DMS79 treated with DMSO at 0.1 percent for 48 hours (cell line): ENCODE data around the gene THRA.

Source experiments
- DNase-seq: peaks from one replicate; lab custom pipeline; 2025; lab: John Stamatoyannopoulos, UW

Gene THRA

GRCh38 chr17:40099619-40100418, 37.1 kb downstream of the THRA start:
- no peak for DNase-seq

GRCh38 chr17:40100419-40100668, 37.6 kb downstream of the THRA start, which contains the start of gene NR1D1:
TSS of gene NR1D1 (minus strand) at chr17:40100589. CDS start at chr17:40100094, 495 bp downstream.
- no peak for DNase-seq

GRCh38 chr17:40100669-40101366, 38.1 kb downstream of the THRA start:
- peak; percentile 90 for DNase-seq

GRCh38 chr17:40101367-40102210, 38.8 kb downstream of the THRA start:
- no peak for DNase-seq

GRCh38 chr17:40103071-40103661, 40.4 kb downstream of the THRA start:
- no peak for DNase-seq

GRCh38 chr17:40103688-40104087, 40.9 kb downstream of the THRA start:
- DNase-seq: no peak

GRCh38 chr17:40104594-40105486, 42.1 kb downstream of the THRA start:
- DNase-seq: no peak

- no peak for DNase-seq
Observed at GRCh38 chr17:40105861-40106759, 43.3 kb downstream of the THRA start.

GRCh38 chr17:40106760-40107521, 44.2 kb downstream of the THRA start:
- DNase-seq: no peak

GRCh38 chr17:40107522-40108174, 44.9 kb downstream of the THRA start:
- DNase-seq: no peak

GRCh38 chr17:40108970-40109824, 46.4 kb downstream of the THRA start:
- no peak for DNase-seq

GRCh38 chr17:40110026-40110845, 47.5 kb downstream of the THRA start:
- no peak for DNase-seq

GRCh38 chr17:40111221-40112128, 48.7 kb downstream of the THRA start:
- DNase-seq: peak; percentile 83

GRCh38 chr17:40112191-40112711, 49.5 kb downstream of the THRA start:
- DNase-seq: no peak

- no peak for DNase-seq
Observed at GRCh38 chr17:40112718-40113109, 49.9 kb downstream of the THRA start.
